Mucosa of descending colon (tissue), 3 donors: Measurements from ENCODE around the gene POLR2A. TPM values are rescaled to one million over a fixed set of nuclear protein-coding genes. Genes with fewer than 3 reads are reported as not detected.

ENCODE experiments used
- ATAC-seq: fragments of 200-7000 bp; cut with Tn5 transposase; one replicate; pipeline ENCODE4 v1.9.1; 2020; ENCODE audit warnings: mild to moderate bottlenecking, moderate library complexity
- DNase-seq, 3 donors: peaks; one replicate each; pipeline ENCODE4 v3.0.0-alpha.2; 2020
- H3K36me3 ChIP-seq: fragments of 200-600 bp; one replicate; pipeline ENCODE4 v1.8.0; 2021; ENCODE audit warnings: low read depth, mild to moderate bottlenecking
- H3K4me1 ChIP-seq: fragments of 200-600 bp; one replicate; pipeline ENCODE4 v1.8.0; 2021; ENCODE audit warnings: low read depth, mild to moderate bottlenecking
- H3K4me3 ChIP-seq: fragments of 200-600 bp; one replicate; pipeline ENCODE4 v1.8.0; 2021; ENCODE audit warnings: mild to moderate bottlenecking
- H3K9me3 ChIP-seq: fragments of 200-600 bp; one replicate; pipeline ENCODE4 v1.8.0; 2021; ENCODE audit warnings: mild to moderate bottlenecking
- CTCF ChIP-seq: fragments of 200-600 bp; IDR thresholded peaks from one replicate; pipeline ENCODE4 v1.8.0; 2022; ENCODE audit warnings: antibody characterized with exemption, mild to moderate bottlenecking
- intact Hi-C, 2 donors: fragments of 100-400 bp; cut with DNase I in 1 of 2; cut with micrococcal nuclease in 1 of 2; formaldehyde crosslinking; loops; one replicate each; pipeline versions ENCODE4 v1.11.0 to v1.11.1; 2022; cut with DNase I, micrococcal nuclease
- total RNA-seq, 3 donors: library from RNA; stranded (reverse); fragmentation: NEBNext Ultra II Directional in 2 of 3; extraction: Animal tissue kit (Norgen Biotek cat#: 25700) in 2 of 3; gene quantifications; one replicate each; pipeline versions ENCODE4 v1.2.1 to v1.2.4, GENCODE V29; 2021 to 2023
- donor health status: DM: no; HTN: no; CAD: no; lungs with moderate emphysema.
- donor health status: DM: no; HTN: no; CAD: no.
- donor health status: DM: no; HTN: yes; CAD: no.

Gene POLR2A
- total RNA-seq, 3 donors from 2014 or later, result 101 to 124 (median 118) TPM

GRCh38 chr17:7476494-7476893 lies 7.7 kb upstream of the POLR2A start:
- H3K4me1 ChIP-seq, result peaks cover 10% of the 10 kb centered on the region
- no peak overlapping the region for H3K4me3 ChIP-seq
- no peak for ATAC-seq

GRCh38 chr17:7476951-7477350 lies 7.2 kb upstream of the POLR2A start:
- DNase-seq, result no peak
- no peak for TF ChIP-seq CTCF
- no peaks in the 10 kb centered on the region for H3K36me3 ChIP-seq
- no peak overlapping the region for H3K4me3 ChIP-seq
- no peak for ATAC-seq
- H3K4me1 ChIP-seq, result peaks cover 10% of the 10 kb centered on the region
- intact Hi-C loops, result no loop called here
- no peaks in the 10 kb centered on the region for H3K9me3 ChIP-seq

More at GRCh38 chr17:7476494-7476893, 7.7 kb upstream of the POLR2A start:
- intact Hi-C loops, result no loop called here
- H3K9me3 ChIP-seq, result no peaks in the 10 kb centered on the region
- TF ChIP-seq CTCF, result no peak
- peak in 1 of 3 donors; percentile 18 for DNase-seq
- no peaks in the 10 kb centered on the region for H3K36me3 ChIP-seq

- no peak for ATAC-seq
- TF ChIP-seq CTCF, result no peak
- intact Hi-C loops, result no loop called here
- Histone ChIP-seq H3K36me3 (no peaks in the 10 kb centered on the region), H3K4me1 (peaks cover 13% of the 10 kb centered on the region), H3K9me3 (no peaks in the 10 kb centered on the region), H3K4me3 (no peak overlapping the region)
- DNase-seq, result peak; percentile 37 to 73 (median 56)
Measured at GRCh38 chr17:7477392-7478275, 6.5 kb upstream of the POLR2A start.

- no peak for TF ChIP-seq CTCF
- Histone ChIP-seq H3K36me3 (no peaks in the 10 kb centered on the region), H3K9me3 (no peaks in the 10 kb centered on the region), H3K4me3 (peak overlapping the region; percentile 80), H3K4me1 (peaks cover 21% of the 10 kb centered on the region)
- intact Hi-C loops, result no loop called here
- ATAC-seq (peak; percentile 36), DNase-seq (peak; percentile 64 to 81 (median 77))
Measured at GRCh38 chr17:7478276-7479212, 5.6 kb upstream of the POLR2A start.

GRCh38 chr17:7479213-7480088 lies 4.7 kb upstream of the POLR2A start, which contains the start of gene ZBTB4:
ZBTB4 (minus strand) TSS chr17:7479631; CDS start chr17:7466801, 12,830 bp downstream.
- no peak for TF ChIP-seq CTCF
- ATAC-seq (peak; percentile 20), DNase-seq (peak; percentile 66 to 76 (median 75))
- no peaks in the 10 kb centered on the region for H3K36me3 ChIP-seq
- intact Hi-C loops, result no loop called here
- H3K4me1 ChIP-seq, result peaks cover 21% of the 10 kb centered on the region
- H3K4me3 ChIP-seq, result peak within 1 kb of the TSS; percentile 80
- no peaks in the 10 kb centered on the region for H3K9me3 ChIP-seq
